ENCODE measurements around the gene PRMT3. TPM values are rescaled to one million over a fixed set of nuclear protein-coding genes. Genes with fewer than 3 reads are reported as not detected.
"Not testable (repeated sequence)": the region's sequence is repeated elsewhere in the genome, so short reads cannot be mapped to it uniquely, and the experiment has no call there.

PRMT3 gene
- total RNA-seq, 1 experiment from 2014 or later = 51.6 TPM

DNA sequence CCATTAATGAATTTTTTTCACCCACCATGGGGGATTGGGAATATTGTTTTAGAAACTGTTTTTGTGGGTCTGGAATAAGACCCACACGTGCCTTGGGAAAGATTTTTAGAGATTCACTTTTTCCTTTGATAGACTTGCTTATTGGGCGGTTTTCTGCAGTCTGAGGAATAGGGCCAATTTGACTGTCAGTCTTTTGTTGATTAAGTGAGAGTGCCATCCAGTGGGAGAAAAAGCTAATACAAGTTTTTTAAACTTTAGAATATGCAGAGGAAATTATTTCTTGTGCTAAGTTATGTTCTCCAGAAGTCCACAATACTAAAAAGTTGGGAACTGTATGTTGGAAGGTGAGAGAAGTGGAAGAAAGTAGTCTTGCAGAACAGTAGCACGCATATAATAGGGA, 56.1 kb downstream of the PRMT3 start:
- in situ Hi-C loops (cut with HindIII; ENCODE audit: low pct_unique_long_range_greater_than_20kb, low sequenced_read_pairs) = no loop called here
- peak; percentile 67 for DNase-seq (ENCODE audit: low read depth, low spot score)

DNA sequence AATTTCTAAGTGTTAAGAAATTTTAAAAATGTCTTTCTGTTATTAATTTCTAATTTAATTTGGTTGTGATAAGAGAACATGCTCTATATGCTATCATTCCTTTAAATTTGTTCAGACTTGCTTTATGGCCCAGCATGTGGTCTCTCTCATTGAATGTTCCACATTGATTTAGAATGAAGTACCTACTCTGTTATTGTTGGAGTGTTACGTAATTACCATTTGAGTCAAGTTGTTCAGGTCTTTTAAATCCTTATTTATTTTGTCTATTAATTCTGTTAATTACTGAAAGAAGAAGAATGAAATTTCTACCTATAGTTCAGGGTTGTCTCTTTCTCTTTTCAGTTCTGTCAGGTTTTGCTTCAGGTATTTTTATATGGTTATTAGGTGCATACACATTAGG, 57.0 kb downstream of the PRMT3 start:
- in situ Hi-C loops (cut with HindIII; ENCODE audit: low pct_unique_long_range_greater_than_20kb, low sequenced_read_pairs) = no loop called here
- DNase-seq (ENCODE audit: low read depth, low spot score) = no peak

DNA sequence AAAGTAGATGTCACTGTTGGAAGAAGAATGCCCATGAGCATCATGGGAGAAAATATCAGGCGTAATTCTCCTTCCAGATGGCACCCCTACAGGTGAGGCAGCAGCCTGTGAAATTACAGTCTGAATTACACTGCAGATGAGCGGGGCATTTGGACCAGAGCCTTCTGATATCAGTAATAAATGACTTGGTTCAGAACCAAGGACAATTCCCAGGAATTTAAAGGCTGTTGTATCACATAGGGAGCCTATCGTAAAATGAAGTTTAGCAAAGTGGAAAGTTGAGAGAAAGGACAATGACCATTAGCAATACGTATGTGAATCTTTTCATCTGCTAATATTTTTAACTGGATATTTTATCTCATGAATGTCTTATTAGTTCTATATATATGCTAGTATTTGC, 61.3 kb downstream of the PRMT3 start:
- in situ Hi-C loops (cut with HindIII; ENCODE audit: low pct_unique_long_range_greater_than_20kb, low sequenced_read_pairs) = no loop called here
- DNase-seq (ENCODE audit: low read depth, low spot score) = no peak

DNA sequence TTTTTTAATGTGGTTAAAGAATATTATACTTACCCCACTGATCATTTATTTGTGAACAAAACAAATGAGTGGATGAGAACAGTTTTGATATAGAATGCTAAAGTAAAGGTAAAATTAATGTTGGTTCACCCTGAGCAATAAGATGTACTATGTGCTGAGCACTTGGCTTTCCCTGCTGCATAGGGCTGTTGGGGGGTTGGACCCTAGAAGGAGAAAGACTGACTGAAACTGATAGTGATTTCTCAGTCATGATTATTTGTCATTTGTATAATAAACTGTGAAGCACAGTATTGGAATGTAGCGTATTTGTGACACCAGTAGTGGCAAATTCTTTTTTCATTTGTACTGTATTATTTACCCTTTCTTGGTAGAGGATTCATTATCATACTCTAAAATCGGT, 63.3 kb downstream of the PRMT3 start:
- in situ Hi-C loops (cut with HindIII; ENCODE audit: low pct_unique_long_range_greater_than_20kb, low sequenced_read_pairs) = no loop called here
- no peak for DNase-seq (ENCODE audit: low read depth, low spot score)

DNA sequence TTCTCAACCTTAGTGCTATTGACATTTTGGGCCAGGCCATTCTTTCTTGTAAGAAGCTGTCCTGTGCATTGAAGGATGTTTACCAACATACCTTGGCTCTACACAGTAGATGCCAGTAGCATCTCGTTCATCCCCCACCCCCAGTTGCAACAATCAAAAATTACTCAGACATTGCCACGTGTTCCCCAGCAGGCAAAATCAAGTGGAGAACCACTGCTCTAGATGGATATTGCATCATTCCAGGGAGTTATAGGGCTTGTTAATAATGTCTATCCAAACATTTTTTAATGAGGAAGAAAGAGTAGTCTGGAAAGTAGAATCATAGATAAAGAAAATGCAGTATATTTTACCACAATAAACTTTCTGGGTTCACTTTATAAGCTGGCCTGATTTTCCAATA, 64.1 kb downstream of the PRMT3 start:
- in situ Hi-C loops (cut with HindIII; ENCODE audit: low pct_unique_long_range_greater_than_20kb, low sequenced_read_pairs) = no loop called here
- DNase-seq (ENCODE audit: low read depth, low spot score) = no peak

DNA sequence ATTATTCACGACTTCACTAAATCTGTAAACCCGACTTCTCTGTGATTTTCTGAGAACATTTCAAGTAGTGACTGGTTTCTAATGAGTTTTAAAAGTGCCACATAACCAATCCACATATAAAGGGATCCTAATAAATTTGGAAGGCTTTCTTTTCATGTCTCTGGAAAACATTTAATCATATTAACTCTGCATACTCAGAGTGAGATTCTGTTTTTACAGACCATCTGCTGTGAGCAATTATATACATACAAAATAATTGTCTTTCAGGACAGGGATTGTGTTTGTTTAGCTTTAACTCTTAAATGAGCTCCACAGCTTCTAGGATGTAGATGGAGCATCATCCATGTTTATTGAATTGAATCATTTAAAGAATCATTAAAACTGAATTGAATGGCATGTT, 65.1 kb downstream of the PRMT3 start:
- DNase-seq (ENCODE audit: low read depth, low spot score) = no peak
- in situ Hi-C loops (cut with HindIII; ENCODE audit: low pct_unique_long_range_greater_than_20kb, low sequenced_read_pairs) = no loop called here

DNA sequence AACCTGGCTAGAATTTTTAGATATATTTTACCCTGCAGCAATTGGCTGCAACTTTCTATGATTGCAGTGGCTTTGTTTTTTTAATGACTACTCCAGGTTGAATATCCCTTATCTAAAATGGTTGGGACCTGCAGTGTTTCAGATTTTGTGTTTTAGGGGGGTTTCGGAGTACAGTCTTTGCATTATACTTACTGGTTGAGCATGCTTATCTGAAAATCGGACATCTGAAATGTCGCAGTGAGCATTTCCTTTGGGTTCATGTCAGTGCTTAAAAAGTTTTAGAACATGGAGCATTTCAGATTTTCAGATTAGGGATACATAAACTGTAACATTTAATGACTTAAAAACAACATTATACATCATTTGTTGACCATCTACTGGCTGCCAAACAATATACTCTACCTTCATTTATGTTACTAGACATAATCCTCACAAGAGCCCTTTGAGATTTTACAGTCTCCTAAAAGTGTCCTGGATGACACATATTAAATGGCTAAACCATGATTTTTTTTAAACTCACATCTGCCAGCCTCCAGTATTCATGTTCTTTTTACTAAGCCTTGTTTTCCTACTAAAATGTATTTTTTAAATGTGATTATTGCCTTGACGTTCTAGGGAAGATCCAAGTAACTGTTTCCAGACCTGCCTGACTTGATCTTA, 66.3 kb downstream of the PRMT3 start:
- no peak for DNase-seq (ENCODE audit: low read depth, low spot score)
- in situ Hi-C loops (cut with HindIII; ENCODE audit: low pct_unique_long_range_greater_than_20kb, low sequenced_read_pairs) = no loop called here

DNA sequence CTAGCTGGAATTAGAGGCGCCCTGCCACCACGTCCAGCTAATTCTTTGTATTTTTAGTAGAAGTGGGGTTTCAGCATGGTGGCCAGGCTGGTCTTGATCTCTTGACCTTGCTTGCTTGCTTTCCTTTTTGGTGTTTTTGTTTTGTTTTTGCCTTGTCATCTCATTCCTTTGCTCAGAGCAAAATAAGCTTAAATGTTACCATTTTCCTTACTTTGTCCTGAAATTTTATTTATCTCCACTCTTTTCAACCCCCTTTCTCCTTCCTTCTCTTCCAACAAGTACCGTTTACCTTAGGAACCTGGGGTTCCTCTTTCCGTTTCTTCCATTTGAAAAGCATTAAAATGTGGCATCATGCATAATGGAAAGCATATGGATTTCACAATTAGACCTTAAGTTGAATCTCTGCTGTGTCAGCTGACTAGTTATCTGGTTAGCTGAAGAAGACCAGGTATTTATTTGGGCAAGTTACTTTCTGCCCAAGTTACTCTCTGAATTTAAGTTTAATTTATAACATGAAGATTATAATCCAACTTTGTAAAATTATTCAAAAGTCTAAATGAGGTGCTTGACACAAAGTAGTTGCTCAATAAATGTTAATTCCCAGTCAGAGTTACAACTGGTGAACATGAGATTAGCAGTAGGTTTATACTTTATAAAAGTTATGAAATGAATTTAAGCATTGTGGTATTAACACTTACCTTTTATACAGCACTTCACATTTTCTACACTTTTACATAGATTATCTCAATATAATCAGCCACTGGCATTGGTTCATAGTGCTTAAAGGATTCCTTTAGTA, 69.7 kb downstream of the PRMT3 start:
- in situ Hi-C loops (cut with HindIII; ENCODE audit: low pct_unique_long_range_greater_than_20kb, low sequenced_read_pairs) = no loop called here
- DNase-seq (ENCODE audit: low read depth, low spot score) = no peak

DNA sequence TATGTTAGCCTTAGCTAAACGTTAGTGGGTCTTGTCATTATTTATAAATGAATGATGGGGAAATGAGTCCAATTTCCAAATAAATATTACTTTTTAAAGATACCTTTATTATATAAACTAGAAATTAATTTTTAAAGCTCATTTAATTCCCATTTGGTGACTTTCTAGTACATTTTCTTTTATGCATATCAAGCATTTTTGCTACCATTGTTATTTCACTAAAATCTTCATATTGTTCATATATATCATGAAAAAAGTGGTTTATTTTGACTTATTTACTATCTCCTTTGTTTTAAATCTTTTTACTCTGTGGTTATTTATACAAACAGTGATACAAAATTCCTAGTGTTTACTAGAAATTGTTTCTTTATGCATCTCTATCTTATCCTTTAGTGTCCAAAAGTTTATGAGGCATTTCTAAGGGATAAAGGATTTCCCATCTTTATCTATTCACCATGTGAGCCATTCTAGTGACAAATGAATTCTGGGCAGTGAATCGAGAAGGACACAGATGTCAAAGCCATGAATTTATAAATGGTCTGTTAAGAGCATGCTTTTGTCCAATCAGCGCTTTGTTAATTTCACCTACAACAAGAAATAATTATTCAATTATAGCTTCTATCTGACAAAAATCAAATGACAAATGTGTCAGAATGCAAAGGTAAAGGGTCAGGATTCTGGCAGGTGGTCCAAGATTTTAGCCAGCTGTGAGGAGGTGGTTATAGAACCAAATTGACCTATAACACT, 70.6 kb downstream of the PRMT3 start:
- no peak for DNase-seq (ENCODE audit: low read depth, low spot score)

DNA sequence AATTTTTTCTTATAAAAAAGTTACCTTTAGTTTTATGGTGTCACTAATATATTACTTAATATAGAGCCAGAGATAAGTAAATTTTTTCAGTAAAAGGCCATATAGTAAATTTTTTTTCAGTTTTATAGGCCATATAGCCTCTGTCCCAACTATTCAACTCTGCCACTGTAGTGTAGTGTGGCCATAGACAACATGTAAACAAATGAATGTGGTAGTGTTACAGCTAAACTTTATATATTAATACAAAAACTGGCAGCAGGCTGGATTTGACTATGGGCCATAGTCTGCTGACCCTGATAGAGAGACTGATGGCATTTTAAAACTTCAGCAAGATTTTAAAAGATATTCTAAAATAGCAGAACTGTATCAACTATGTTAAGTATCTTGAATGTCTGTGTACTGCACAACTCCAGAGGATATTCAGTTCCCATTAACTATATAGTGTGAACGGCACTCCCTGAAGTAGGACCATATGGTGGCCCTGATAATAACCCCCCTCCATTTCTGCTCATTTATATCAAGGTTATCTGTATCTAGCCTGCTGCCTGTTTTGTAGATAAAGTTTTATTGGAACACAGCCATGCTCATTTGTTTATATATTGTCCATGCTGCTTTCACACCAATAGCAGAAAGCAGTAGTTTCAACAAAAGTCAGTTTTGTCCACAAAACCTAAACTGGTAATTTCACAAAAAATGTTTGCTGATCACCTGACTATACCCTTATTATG, 71.6 kb downstream of the PRMT3 start:
- in situ Hi-C loops (cut with HindIII; ENCODE audit: low pct_unique_long_range_greater_than_20kb, low sequenced_read_pairs) = no loop called here
- DNase-seq (ENCODE audit: low read depth, low spot score) = no peak

More for the DNA sequence above, 70.6 kb downstream of the PRMT3 start:
- in situ Hi-C loops (cut with HindIII; ENCODE audit: low pct_unique_long_range_greater_than_20kb, low sequenced_read_pairs) = no loop called here

DNA sequence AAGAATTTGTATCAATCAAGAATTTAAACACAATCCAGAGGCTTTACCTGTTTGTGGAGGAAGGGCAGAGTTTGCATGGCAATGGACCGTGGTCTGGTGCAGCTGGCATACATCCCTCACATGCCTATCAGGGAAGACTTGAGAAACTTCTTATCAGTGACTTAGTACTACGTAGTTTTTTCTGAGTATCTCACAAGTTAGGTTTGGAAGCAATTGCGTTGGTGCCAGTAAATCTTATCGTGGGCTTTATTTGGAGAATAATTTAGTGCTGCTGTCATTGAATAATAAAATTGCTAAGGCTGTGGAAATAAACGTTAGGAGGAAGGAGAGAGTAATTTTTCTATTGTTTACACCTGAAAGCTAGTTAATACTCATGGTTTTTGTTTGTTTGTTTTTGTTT, 72.3 kb downstream of the PRMT3 start:
- no peak for DNase-seq (ENCODE audit: low read depth, low spot score)
- in situ Hi-C loops (cut with HindIII; ENCODE audit: low pct_unique_long_range_greater_than_20kb, low sequenced_read_pairs) = no loop called here

DNA sequence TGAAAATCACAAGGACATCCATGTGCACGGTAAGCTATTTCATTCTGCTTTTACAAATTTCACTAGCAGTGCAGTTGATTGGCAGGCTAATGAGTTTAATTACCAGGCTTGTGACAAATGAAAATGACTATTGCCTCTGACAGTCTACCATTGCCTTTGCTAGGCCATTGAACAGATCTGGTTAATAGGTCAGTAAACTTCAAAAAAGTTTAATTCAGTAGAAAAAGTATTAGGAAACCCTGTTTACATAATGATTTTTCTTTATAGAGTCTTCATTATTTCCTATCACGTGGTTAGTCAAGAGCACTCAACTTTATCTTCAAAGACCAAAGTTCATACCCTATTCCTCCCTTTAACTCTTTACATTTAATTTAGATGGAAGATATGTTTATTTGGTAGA, 77.0 kb downstream of the PRMT3 start:
- DNase-seq (ENCODE audit: low read depth, low spot score) = no peak
- in situ Hi-C loops (cut with HindIII; ENCODE audit: low pct_unique_long_range_greater_than_20kb, low sequenced_read_pairs) = no loop called here

DNA sequence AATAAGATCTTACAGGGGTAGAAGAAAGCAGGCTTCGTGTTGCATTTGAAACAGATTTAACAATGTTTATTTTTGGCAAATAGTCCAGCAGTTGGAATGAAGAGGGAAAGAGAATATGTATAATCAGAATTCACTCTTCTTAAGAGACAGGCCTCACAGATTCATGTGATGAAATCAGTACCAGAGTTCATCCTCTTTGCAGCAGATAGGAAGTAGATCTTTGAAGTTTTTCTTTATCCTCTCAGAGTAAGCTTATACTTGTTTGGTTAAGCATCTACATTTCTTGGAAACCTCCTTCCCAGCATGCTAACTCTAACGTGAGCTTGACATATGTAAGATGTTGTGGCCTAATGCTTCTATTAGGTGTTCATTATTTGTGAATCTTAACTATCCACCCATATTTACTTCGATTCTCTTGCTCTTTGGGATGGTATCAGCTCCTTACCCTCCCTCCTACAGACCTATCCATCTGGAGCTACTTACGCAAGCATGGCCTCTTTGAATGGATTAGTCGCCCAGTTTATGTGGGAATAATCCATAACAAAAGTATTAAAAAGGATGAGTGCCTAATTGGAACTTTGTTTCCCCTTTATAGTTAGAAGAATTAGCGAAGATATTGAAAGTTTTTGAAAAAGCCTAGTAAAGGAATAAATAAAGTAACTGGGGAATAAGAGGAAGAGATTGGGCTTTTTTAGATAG, 80.1 kb downstream of the PRMT3 start:
- in situ Hi-C loops (cut with HindIII; ENCODE audit: low pct_unique_long_range_greater_than_20kb, low sequenced_read_pairs) = no loop called here
- no peak for DNase-seq (ENCODE audit: low read depth, low spot score)

DNA sequence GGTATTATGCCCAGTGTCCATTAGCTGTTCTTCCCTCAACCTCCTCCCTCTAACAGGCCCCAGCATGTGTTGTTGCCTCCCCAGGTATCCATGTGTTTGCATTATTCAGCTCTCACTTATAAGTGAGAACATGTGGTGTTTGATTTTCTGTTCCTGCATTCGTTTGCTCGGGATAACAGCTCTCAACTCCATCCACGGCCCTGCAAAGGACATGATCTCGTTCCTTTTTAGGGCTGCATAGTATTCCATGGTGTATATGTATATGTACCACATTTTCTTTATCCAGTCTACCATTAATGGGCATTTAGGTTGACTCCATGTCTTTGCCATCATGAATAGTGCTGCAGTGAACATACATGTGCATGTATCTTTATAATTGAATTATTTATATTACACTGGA, 82.8 kb downstream of the PRMT3 start:
- in situ Hi-C loops (cut with HindIII; ENCODE audit: low pct_unique_long_range_greater_than_20kb, low sequenced_read_pairs) = no loop called here
- DNase-seq (ENCODE audit: low read depth, low spot score) = no peak

DNA sequence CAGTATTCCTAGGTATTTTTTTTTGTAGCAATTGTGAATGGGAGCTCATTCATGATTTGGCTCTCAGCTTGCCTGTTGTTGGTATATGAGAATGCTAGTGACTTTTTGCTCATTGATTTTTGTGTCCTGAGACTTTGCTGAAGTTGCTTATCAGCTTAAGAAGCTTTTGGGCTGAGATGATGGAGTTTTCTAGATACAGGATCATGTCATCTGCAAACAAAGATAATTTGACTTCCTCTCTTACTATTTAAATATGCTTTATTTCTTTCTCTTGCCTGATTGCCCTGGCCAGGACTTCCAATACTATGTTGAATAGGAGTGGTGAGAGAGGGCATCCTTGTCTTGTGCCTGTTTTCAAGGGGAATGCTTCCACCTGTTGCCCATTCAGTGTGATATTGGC, 84.4 kb downstream of the PRMT3 start:
- in situ Hi-C loops (cut with HindIII; ENCODE audit: low pct_unique_long_range_greater_than_20kb, low sequenced_read_pairs); DNase-seq (ENCODE audit: low read depth, low spot score): not testable (repeated sequence)

DNA sequence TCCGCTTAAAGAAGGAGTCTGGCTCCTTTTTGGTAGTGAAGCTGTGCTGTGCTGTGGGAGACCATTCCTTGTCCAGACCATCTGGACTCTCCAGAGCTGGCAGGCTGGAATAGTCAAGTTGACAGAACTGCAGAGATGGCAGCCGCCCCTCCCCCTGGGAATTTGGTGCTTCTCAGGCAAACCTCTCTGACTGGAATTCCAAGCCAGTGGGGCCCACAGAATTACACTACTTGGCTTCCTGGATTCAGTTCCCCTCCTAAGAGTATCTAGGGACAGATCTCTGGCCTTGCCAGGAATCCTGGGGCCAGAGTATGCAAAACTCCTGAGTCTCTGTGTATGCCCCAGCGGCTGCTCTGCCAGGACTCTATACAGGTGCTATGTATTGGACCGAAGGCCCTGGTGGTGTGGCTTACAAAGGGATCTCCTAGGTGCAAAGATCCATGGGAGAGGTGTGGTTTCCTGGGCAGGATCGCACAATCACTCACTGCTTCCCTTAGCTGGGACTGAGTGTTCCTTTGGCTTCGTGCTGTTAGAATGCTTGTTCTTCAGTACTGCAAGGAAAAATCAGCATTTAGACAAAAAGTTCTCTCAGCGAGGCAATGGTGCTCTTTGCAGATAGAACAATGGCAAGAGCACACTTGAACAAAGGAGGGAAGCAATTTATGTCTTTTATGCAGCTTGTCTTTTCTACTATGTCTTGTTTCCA, 86.8 kb downstream of the PRMT3 start:
- DNase-seq (ENCODE audit: low read depth, low spot score) = no peak
- in situ Hi-C loops (cut with HindIII; ENCODE audit: low pct_unique_long_range_greater_than_20kb, low sequenced_read_pairs) = no loop called here
